Neuronal stem cell (in vitro differentiated cells): ENCODE data around the gene POLR1D.
"Not testable (repeated sequence)": the region's sequence is repeated elsewhere in the genome, so short reads cannot be mapped to it uniquely, and the experiment has no call there.

Experiments
- DNase-seq: peaks from one replicate; pipeline ENCODE4 v3.0.0-alpha.2; 2013; ENCODE audit warnings: low spot score
- H2AFZ ChIP-seq: one replicate; pipeline ENCODE4 v1.6.1; 2013; ENCODE audit warnings: mild to moderate bottlenecking, low read length, inconsistent platforms
- H2AK5ac ChIP-seq: 2 replicates; pipeline ENCODE4 v1.6.1; 2013; ENCODE audit warnings: low read depth, mild to moderate bottlenecking, inconsistent platforms, low read length, moderate library complexity, mixed read lengths
- H2BK120ac ChIP-seq: 2 replicates; pipeline ENCODE4 v1.6.1; 2013; ENCODE audit warnings: low read depth, mild to moderate bottlenecking, inconsistent platforms, low read length, moderate library complexity, mixed read lengths
- H2BK12ac ChIP-seq: one replicate; pipeline ENCODE4 v1.6.1; 2013; ENCODE audit warnings: low read length, inconsistent platforms
- H2BK15ac ChIP-seq: 2 replicates; pipeline ENCODE4 v1.6.1; 2013; ENCODE audit warnings: mild to moderate bottlenecking, low read length, inconsistent platforms, mixed read lengths
- H2BK5ac ChIP-seq: one replicate; pipeline ENCODE4 v1.6.1; 2013; ENCODE audit warnings: inconsistent platforms, mild to moderate bottlenecking, low read length, moderate library complexity
- H3K14ac ChIP-seq: one replicate; pipeline ENCODE4 v1.6.1; 2013; ENCODE audit warnings: low read length, inconsistent platforms
- H3K18ac ChIP-seq: 2 replicates; pipeline ENCODE4 v1.6.1; 2013; ENCODE audit warnings: low read length, inconsistent platforms
- H3K23ac ChIP-seq: 2 replicates; pipeline ENCODE4 v1.6.1; 2013; ENCODE audit warnings: low read depth, mild to moderate bottlenecking, mixed read lengths, low read length, inconsistent platforms; ENCODE audit not compliant: poor library complexity
- H3K27ac ChIP-seq: replicated peaks from 3 replicates; pipeline ENCODE4 v1.5.1; 2013; ENCODE audit warnings: low read length, inconsistent platforms
- H3K27me3 ChIP-seq, 3 experiments: 2 replicates each; pipeline ENCODE4 v1.6.1; 2013; ENCODE audit warnings: low read length in 3 of 3, mild to moderate bottlenecking in 2 of 3, inconsistent platforms in 1 of 3, low read depth in 1 of 3, mixed read lengths in 1 of 3, moderate library complexity in 1 of 3; ENCODE audit not compliant: control insufficient read depth in 3 of 3, insufficient read depth in 3 of 3
- H3K36me3 ChIP-seq, 2 donors: replicated peaks in 1 of 2; 2 replicates each; pipeline ENCODE4 v1.6.1; 2013; ENCODE audit warnings: low read length in 2 of 2; ENCODE audit not compliant: control insufficient read depth in 2 of 2, insufficient read depth in 2 of 2
- H3K4ac ChIP-seq: 2 replicates; pipeline ENCODE4 v1.6.1; 2013; ENCODE audit warnings: inconsistent platforms, mild to moderate bottlenecking, low read length, moderate library complexity
- H3K4me1 ChIP-seq, 2 donors: 1 replicate in 1 of 2; 2 replicates in 1 of 2; pipeline ENCODE4 v1.6.1; 2013; ENCODE audit warnings: low read length in 2 of 2, low read depth in 1 of 2; ENCODE audit not compliant: control insufficient read depth in 2 of 2, insufficient read depth in 1 of 2
- H3K4me2 ChIP-seq: one replicate; pipeline ENCODE4 v1.6.1; 2013; ENCODE audit warnings: mild to moderate bottlenecking, low read length, inconsistent platforms; ENCODE audit not compliant: insufficient read depth, poor library complexity, severe bottlenecking
- H3K4me3 ChIP-seq, 2 donors: 2 replicates each; pipeline ENCODE4 v1.5.1; 2013; ENCODE audit warnings: low read length in 2 of 2, mild to moderate bottlenecking in 2 of 2, inconsistent platforms in 1 of 2, moderate library complexity in 1 of 2
- H3K79me1 ChIP-seq: one replicate; pipeline ENCODE4 v1.6.1; 2013; ENCODE audit warnings: low read depth, mild to moderate bottlenecking, inconsistent platforms, low read length, moderate library complexity
- H3K9ac ChIP-seq: one replicate; pipeline ENCODE4 v1.6.1; 2013; ENCODE audit warnings: mild to moderate bottlenecking, low read depth, low read length, inconsistent platforms; ENCODE audit not compliant: poor library complexity
- H3K9me3 ChIP-seq, 2 donors: replicated peaks in 1 of 2; 2 replicates each; pipeline versions ENCODE3 to v1.6.1; 2013; ENCODE audit warnings: low read length in 2 of 2, mild to moderate bottlenecking in 2 of 2, inconsistent platforms in 1 of 2, low read depth in 1 of 2, mixed read lengths in 1 of 2, moderate library complexity in 1 of 2; ENCODE audit not compliant: control insufficient read depth in 2 of 2, insufficient read depth in 1 of 2
- H4K8ac ChIP-seq: one replicate; pipeline ENCODE4 v1.6.1; 2013; ENCODE audit warnings: low read depth, mild to moderate bottlenecking, inconsistent platforms, low read length, moderate library complexity
- H4K91ac ChIP-seq: one replicate; pipeline ENCODE4 v1.6.1; 2013; ENCODE audit warnings: low read length, low read depth, mild to moderate bottlenecking, inconsistent platforms; ENCODE audit not compliant: poor library complexity
- WGBS, 2 donors: extraction: QIAGEN DNeasy Blood & Tissue Kit; methylation state at CpG; one replicate each; pipeline ENCODE4 v1.1.7; 2013; ENCODE audit warnings: missing lambda C conversion rate in 2 of 2, mixed read lengths in 1 of 2; ENCODE audit not compliant: insufficient read length in 2 of 2, insufficient replicate concordance in 1 of 2; ENCODE audit errors: extremely low coverage in 2 of 2; 5-methylcytosine and 5-hydroxymethylcytosine counted together

The POLR1D gene

GRCh38 chr13:27625839-27626238, 4.1 kb downstream of the POLR1D start:
- Histone ChIP-seq H4K91ac (no peak overlapping the region), H2BK12ac (no peak overlapping the region), H3K36me3 (peaks cover 9 to 50% of the 10 kb centered on the region in 2 donors), H4K8ac (no peak overlapping the region), H3K4me3 (no peak overlapping the region), H2AFZ (no peak overlapping the region), H2BK5ac (no peak overlapping the region), H3K9me3 (peaks cover 0 to 8% of the 10 kb centered on the region in 2 donors), H3K23ac (no peak overlapping the region), H3K18ac (no peak overlapping the region), H3K4me2 (no peak overlapping the region), H3K14ac (no peak overlapping the region), H3K4me1 (peaks cover 3 to 5% of the 10 kb centered on the region in 2 donors), H3K27me3 (no peaks in the 10 kb centered on the region), H2BK15ac (no peak overlapping the region), H3K79me1 (peaks cover 6% of the 10 kb centered on the region), H2BK120ac (no peak overlapping the region), H3K9ac (no peak overlapping the region), H3K27ac (no peak overlapping the region), H2AK5ac (no peak overlapping the region), H3K4ac (no peak overlapping the region)
- DNase-seq: no peak
- WGBS, 2 donors: no CpG with 5 or more reads among the region's 2 CpGs

- no peak overlapping the region for H3K23ac ChIP-seq
- peaks cover 6% of the 10 kb centered on the region for H3K79me1 ChIP-seq
- H3K4me3 ChIP-seq: no peak overlapping the region
- H2BK120ac ChIP-seq: no peak overlapping the region
- no peak overlapping the region for H2AK5ac ChIP-seq
- no peak overlapping the region for H3K27ac ChIP-seq
- WGBS, 2 donors: no CpG with 5 or more reads among the region's 3 CpGs
- DNase-seq: no peak
- H3K4me1 ChIP-seq: peaks cover 3 to 5% of the 10 kb centered on the region in 2 donors
- peaks cover 0 to 8% of the 10 kb centered on the region in 2 donors for H3K9me3 ChIP-seq
- H2AFZ ChIP-seq: no peak overlapping the region
- peaks cover 11 to 65% of the 10 kb centered on the region in 2 donors for H3K36me3 ChIP-seq
- no peak overlapping the region for H4K8ac ChIP-seq
- H2BK15ac ChIP-seq: no peak overlapping the region
- H3K14ac ChIP-seq: no peak overlapping the region
- no peak overlapping the region for H2BK5ac ChIP-seq
- no peak overlapping the region for H3K9ac ChIP-seq
- no peak overlapping the region for H4K91ac ChIP-seq
- H2BK12ac ChIP-seq: no peak overlapping the region
- H3K4ac ChIP-seq: no peak overlapping the region
- no peak overlapping the region for H3K4me2 ChIP-seq
- H3K27me3 ChIP-seq: no peaks in the 10 kb centered on the region
- H3K18ac ChIP-seq: no peak overlapping the region
Measured at GRCh38 chr13:27627380-27627779, 5.7 kb downstream of the POLR1D start.

GRCh38 chr13:27628081-27628480, 6.4 kb downstream of the POLR1D start:
- no CpG with 5 or more reads among the region's 4 CpGs for WGBS, 2 donors
- Histone ChIP-seq H2BK120ac (no peak overlapping the region), H3K27me3 (no peaks in the 10 kb centered on the region), H2BK15ac (no peak overlapping the region), H3K14ac (no peak overlapping the region), H3K23ac (no peak overlapping the region), H2BK5ac (no peak overlapping the region), H4K91ac (no peak overlapping the region), H3K18ac (no peak overlapping the region), H3K4ac (no peak overlapping the region), H3K9me3 (peaks cover 0 to 4% of the 10 kb centered on the region in 2 donors), H2AFZ (no peak overlapping the region), H3K79me1 (peaks cover 6% of the 10 kb centered on the region), H3K9ac (no peak overlapping the region), H2AK5ac (no peak overlapping the region), H3K4me1 (peaks cover under 1 to 3% of the 10 kb centered on the region in 2 donors), H2BK12ac (no peak overlapping the region), H3K4me2 (no peak overlapping the region), H3K27ac (no peak overlapping the region), H3K4me3 (no peak overlapping the region), H4K8ac (no peak overlapping the region), H3K36me3 (peaks cover 10 to 68% of the 10 kb centered on the region in 2 donors)
- DNase-seq: no peak

GRCh38 chr13:27628766-27629165, 7.1 kb downstream of the POLR1D start:
- H2AFZ ChIP-seq, H4K8ac ChIP-seq, H3K18ac ChIP-seq, H3K4me1 ChIP-seq, H2BK120ac ChIP-seq, H3K79me1 ChIP-seq, H3K27me3 ChIP-seq, H4K91ac ChIP-seq, H2BK5ac ChIP-seq, H2BK12ac ChIP-seq, H3K4ac ChIP-seq, H3K23ac ChIP-seq, H3K9me3 ChIP-seq, H3K14ac ChIP-seq, H3K4me2 ChIP-seq, DNase-seq, H3K9ac ChIP-seq, H3K4me3 ChIP-seq, H2AK5ac ChIP-seq, H2BK15ac ChIP-seq, H3K27ac ChIP-seq: not testable (repeated sequence)
- 100% methylated on average over 1 of the region's 4 CpGs; no CpG with 5 or more reads in 1 of the 2 donors for WGBS, 2 donors
- H3K36me3 ChIP-seq: peaks cover 11 to 68% of the 10 kb centered on the region in 2 donors
